Raji (cell line): ENCODE measurements around the gene TXN2.

Experiments used
- POLR2A ChIP-seq: IDR thresholded peaks from 2 replicates; pipeline ENCODE4 v1.6.1; 2011; ENCODE audit warnings: low read depth, low read length, control low read depth; ENCODE audit not compliant: insufficient read depth

TXN2 gene

DNA sequence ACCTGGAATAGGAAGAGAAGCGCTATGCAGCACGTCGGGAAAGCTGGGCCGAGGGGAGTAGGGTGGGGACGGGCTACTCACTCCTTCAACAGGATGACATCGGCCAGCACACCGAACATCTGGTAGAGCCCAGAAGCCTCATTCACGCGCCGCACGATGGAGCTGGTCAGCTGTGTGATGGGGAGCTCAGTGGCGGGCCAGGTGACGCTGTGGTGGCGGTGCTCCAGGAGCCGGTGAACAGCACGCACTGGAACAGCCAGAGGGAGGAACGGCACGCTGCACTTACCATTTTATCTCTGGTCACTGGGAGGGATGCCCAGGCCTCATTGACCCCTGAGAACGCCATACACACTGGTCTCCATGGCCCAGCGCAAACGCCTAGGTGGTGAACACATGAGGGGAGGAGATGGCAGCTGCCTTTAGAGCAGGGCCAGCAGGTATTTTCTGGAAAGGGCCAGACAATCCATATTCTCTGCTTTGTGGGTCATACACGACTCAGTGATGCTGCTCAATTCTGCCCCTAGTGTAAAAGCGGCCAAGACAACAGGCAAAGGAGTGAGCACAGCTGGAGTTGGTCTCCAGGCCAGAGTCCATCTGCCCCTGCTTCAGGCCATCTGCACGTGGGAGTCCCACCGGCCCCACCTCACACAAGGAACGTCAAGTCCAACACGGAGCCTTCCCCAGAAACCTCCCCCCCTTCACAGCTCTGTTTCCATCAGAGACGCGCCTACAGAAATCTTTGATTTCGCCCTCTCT, 16.6 kb upstream of the TXN2 start:
- no peak for TF ChIP-seq POLR2A

DNA sequence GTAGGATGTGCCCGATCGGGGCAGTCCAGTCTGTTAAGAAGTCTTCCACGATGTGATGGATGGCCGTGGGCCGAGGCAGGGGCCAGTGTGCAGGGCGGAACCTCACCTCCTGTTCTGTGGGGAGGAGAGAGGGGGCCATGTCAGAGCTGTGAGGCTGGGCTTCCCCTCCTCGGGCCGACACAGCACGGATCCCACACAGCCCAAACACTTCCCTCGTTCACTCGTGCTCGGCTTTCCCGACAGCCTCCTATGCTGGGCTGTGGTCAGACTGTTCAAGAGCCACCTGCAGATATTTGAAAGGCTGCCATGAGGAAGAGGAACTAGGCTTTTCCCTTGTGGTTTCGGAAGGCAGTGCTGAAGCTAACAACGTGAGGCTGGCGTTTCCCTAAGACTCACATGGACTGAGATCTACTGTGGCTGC, 12.3 kb upstream of the TXN2 start:
- no peak for TF ChIP-seq POLR2A

DNA sequence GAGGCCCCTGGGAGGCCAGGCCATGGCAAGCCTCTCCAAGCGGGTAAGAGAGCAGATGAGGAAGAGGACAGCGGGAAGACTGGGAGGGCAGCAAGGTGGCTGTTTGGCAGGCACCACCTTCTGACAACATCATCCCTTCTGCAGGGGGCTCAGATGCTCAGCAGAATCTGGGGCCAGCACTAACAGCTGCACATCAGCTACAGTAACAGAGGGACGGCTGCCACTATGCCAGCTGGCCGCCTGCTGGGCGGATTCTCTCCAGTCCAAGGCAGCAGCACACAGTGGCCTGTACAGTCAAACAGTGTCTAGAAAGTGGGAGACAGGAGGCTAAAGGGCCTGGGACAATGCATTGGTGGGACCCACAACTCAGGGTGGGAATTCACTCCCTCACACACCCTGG, 10.7 kb upstream of the TXN2 start:
- TF ChIP-seq POLR2A = no peak

DNA sequence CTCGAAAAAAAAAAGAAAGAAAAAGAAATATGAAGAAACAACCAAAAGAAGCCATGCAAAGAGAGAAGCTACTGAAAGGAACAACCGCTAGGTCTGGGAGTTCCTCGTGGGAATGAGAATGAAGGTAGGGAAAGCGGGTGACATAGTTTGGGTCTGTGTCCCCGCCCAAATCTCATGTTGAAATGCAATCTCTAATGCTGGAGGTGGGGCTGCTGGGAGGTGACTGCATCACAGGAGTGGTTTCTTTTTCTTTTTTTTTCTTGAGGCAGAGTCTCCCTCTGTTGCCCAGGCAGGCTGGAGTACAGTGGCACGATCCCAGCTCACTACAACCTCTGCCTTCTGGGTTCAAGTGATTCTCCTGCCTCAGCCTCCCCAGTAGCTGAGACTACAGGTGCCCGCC, 9.7 kb upstream of the TXN2 start:
- no peak for TF ChIP-seq POLR2A

DNA sequence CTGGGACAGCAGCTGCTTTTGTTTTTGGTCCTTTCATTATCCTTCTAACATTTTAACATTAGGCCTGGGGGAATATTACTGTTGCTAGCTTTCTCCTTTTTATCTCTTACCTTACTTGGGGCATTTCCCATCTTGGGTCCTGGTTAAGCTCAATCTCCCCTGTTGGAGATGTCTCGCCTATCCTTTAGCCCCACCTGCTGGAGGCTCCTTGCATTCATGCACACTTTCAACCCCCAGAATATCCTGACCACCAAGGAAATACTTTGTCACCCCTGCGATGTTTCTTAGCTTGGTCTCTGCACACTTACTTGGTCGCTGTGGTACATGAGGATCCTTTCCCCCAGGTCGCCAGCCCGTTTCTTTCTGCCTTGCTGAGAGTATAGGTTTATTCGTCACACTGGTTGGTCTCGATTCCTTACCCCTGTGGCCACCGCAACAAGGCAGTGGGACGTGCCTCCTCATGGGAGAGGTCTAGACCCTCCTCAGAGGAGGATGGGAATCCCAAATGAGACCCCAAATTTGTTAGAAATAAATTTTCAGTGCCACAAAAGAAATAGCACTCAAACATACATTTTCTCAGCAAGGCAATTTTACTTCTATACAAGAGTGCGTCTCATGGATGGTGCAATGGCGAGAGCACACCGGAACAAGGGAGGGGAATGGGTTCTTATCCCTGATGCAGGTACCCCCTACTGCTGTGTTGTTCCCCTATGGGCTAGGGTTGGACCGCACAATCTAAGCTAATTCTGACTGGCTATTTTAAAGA, 5.4 kb upstream of the TXN2 start:
- TF ChIP-seq POLR2A = no peak

DNA sequence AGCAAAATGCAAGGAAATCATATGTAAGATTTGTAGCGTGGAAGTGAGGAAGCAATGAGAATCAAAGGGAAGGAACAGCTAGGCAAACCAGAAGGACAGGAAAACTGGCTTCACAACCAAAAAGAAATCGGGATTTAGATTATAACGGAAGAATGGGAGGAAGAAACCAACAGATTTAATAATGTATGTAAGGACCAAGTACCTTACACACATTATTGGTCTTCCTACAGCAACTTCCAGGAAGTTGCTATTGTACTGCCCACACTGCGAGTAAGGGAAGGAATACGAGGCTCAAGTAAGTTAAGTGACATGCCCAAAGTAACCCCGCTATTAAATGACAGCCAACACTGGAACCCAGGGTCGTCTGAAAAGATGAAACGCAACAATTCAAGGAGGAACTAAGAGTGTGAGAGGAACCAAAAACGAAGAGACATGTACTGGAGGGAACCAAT, 473 bp downstream of the TXN2 start:
- no peak for TF ChIP-seq POLR2A

DNA sequence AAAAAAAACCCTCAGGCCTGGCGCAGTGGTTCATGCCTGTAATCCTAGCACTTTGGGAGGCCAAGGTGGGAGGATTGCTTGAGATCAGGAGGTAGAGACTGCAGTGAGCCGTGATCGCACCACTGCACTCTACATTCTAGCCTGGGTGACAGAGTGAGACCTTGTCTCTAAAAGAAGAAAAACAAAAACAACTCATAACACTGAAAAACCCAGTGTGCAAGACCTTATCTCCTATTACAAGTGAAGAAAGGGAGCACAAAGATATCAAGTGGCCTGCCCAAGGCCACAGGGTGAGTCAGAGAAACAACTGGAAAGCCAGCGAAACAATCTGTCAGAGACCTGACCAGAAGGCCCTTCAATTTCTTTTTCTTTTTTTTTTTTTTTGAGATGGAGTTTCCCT, 2.5 kb downstream of the TXN2 start:
- no peak for TF ChIP-seq POLR2A

DNA sequence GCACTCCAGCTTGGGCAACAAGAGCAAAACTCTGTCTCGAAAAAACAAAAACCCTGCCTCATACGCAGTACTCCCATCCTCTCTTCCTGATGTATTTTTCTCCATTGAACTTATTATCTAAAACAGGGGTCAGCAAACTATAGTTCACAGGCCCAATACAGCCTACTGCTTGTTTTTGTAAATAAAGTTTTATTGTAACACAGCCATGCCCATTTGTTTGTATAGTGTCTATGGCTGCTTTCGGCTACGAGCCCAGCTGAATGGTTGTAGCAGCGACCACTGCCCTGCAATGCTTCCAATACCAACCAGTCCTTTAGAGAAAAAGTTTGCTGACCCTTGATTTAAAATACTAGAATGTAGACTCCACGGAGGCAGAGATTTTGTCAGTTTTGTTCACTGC, 6.1 kb downstream of the TXN2 start:
- TF ChIP-seq POLR2A = no peak

DNA sequence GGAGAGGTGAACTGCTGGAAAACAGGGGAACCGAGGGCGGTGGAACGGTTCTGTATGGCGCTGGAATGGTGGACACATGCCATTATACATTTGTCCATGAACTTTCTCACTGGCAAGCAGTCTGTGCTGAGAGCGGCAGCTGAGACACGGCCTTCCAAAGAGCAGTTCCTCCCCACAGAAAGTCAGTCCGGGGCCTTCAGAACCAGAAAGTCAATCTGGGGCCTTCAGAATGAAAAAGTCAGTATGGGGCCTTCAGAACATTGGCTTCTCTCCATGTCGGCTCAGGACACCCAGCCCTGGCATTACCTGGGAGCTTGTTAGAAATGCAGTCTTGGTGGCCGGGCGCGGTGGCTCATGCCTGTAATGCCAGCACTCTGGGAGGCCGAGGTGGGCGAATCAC, 8.8 kb downstream of the TXN2 start:
- TF ChIP-seq POLR2A = no peak

DNA sequence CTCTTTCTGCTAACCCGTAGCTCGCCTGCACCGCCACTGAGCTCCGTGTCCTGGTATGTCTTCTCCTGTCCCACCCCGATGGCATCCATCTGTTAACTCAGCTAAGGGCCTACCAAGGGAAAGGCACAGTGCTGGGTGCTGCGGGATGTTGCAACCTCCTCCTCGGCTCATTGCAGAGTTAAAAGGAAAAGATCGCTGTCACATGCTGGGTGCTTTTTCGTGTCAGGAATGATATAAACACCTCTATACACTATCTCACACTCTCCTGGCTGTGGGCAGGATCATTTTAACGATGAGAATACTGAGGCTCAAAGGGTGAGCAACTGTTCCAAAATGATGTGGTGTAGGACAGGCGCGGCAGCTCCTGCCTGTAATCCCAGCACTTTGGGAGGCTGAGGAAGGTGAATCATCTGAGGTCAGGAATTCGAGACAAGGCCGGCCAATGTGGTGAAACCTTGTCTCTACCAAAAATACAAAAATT, 10.1 kb downstream of the TXN2 start:
- TF ChIP-seq POLR2A = no peak

DNA sequence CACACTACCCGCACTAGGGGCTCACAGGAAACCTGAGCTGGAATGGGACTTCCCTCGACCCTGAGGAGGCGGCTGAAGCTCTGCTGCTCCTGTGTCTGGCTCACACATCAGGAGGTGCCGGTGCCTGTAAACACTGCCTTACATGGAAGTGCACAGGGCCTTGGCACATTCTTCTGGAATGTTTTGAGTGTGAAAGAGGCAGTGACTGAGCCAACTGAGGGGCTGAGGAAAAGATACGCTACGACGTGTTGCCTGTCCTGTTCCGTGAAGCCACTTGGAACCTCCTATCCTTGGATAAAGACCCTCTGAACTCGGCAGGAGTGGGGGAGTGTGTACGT, 10.5 kb downstream of the TXN2 start:
- TF ChIP-seq POLR2A = no peak

DNA sequence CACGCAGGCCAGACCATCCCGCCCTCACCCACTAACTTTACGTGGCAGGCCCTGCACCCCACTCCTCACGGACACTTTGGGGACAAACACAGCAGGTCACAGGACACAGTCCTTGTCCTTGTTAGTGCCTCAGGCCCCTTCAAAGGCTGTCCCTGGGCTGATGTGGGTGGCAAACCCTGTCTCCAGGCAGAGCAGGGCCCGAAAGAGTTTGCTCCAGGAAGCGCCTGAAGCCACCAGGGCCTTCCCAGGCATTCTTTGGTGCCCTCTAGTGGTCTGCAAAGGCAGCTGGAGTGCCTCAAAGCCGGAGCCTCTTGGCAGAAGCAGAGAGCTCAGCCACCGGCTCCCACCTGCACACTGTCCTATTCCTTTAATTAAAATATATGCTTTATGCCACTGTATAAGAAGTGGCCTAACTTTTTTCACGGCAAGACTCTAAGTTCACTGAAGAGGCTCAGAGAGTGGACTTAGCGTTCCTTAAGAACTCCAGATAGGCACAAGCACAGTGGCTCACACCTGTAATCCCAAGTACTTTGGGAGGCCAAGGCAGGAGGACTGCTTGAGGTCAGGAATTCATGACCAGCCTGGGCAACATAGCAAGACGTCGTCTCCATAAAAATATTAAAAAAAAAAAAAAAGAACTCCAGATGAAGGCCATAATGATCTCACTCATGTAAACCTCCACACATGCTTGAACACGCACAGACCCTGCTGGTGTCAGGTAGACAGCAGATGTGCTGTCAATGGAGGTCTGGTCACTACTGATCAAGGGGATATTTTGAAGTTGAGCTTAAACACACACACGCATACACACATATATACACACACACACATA, 11.1 kb downstream of the TXN2 start:
- no peak for TF ChIP-seq POLR2A

DNA sequence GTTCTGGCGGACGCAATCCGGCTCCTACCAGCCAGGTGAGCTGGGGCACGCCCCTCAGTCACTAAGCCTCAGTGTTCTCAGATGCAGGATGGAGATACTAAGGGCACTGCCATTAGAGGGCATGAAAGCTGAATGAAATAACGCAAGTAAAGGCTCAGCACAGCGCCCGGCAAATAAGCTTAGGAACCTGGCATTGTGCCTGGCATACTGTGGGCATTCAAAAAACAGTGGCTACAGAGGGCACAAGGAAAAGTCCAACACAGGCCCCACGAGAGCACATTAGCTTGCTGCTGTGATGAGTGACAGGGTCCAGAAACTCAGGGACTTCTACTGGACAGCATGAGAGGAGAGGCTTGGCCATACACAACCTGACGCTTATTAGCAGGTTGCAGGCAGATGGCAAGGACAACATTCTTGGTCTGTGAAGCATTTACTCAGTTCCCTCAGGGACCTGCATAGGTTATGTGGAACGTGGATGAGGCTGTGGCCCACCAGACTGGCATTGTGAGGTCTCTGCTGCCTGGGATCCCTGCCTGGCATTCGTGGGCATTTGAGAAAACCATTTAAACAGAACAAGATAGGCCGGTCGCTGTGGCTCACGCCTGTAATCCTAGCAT, 12.2 kb downstream of the TXN2 start:
- no peak for TF ChIP-seq POLR2A

DNA sequence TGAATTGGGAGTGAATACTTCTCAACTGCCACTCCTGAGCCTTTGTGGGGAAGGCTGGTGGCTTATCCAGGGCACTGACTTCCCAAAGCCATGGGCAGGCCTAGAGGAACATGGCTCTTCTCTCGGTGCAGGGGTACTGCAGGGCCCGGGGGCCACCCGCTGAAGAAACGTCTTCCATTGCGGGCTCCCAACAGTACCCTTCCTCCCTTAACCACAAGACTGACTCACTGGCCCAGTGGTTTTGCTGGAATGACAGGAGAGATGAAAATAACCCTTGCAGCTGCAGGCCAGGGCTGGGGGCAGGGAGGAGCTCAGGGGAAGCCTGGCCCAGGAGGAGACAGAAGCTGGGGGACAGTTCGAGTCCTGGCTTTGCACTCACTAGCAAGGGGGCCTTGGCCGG, 13.5 kb downstream of the TXN2 start:
- no peak for TF ChIP-seq POLR2A
